HG03460 (cell line): Measurements from ENCODE around the gene MOCS1.

ENCODE experiments used
- ATAC-seq: cut with Tn5 transposase; IDR thresholded peaks from one replicate; pipeline ENCODE4 v1.9.1; 2021; ENCODE audit not compliant: unreplicated experiment

Gene MOCS1

DNA sequence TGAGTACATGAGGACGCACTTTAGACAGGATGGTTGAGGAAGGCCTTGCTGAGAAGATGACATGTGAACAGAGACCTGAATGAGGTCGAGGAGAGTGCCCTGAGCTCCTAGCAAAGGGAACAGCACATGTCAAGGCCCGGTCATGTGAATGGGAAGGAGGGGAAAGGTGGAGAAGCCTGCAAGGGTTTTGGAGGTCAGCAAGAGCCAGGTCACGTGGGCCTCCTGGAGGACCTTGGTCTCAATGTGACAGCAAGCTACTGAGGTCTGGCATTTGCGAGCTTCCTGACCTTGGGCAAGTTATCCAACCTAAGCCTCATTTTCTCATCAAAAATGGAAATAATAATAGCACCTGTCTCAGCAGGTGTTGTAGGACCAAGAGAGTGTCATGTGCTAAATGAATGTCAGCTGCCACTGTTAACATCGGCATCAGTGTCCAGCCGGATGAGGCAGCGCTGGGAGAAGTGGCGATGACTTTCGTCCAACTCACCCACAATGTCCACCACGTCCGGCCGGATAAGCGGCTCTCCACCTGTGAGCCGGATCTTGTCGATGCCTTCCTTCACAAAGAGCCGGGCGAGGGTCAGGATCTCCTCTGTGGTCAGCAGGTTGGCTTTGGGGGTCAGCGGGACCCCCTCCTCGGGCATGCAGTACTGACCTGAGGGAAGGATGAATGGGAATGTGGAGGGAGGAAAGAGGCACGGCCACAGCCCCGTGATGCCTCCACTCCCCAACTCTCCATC, 8.9 kb downstream of the MOCS1 start:
- no peak for ATAC-seq

DNA sequence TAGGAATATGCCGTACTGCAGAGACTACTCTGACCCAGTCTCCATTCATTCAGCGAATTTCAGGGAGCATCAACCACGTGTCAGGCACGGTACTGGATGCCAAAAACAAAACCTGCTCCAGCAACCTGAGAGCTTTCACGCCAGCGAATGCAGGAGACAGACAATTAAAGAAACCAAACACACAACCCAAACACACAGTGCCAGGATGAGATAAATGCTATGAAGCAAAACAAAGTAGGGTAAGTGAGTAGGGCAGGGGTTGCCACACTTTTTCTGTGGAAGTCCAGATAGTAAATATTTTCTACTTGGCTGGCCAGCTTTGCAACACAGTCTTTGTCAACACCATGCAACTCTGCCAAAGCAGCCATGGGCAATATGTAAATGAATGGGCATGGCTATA, 10.0 kb downstream of the MOCS1 start:
- no peak for ATAC-seq

DNA sequence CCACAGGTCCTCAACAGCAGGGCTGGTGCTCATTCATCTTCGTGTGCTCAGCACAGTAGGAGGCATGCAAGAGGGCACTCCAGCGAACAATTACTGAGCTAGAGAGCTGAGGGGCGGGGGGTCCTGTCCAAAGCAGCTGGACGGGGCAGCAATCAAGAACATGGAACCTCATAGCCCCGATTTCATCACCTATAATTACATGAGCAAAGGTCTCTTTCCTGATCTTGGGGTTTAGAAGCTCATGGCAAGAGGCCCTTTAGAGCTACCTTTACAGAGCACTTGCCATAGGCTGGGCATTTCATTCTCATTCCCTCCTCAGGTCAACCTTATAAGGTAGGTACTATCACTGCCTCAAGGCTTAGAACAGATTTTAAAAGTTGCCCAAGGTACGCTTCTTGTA, 10.4 kb downstream of the MOCS1 start:
- ATAC-seq: no peak

DNA sequence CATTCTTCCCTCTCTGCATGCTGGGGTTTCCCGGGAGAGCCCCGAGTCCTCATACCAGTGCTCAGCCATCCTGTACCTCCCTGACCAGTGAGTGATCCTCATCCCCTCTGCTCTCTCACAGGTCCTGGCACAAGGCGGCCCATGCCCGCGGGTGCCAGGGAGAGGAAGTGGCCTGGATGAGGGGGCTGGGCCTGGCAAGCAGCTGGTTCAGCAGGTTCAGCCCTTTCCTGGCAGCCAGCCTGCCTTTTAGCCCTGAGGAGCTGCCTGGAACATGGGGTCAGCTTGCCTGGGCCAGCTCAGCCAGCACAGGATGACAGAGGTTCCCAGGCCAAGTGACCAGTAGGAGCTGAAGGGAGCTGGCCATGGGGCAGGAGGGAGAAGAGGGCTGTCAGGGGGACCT, 10.9 kb downstream of the MOCS1 start:
- ATAC-seq: no peak

- ATAC-seq: no peak
These were observed 11.4 kb downstream of the MOCS1 start for GRCh38 chr6:39922821-39923220.

- ATAC-seq: no peak
These were observed 14.1 kb downstream of the MOCS1 start for GRCh38 chr6:39920157-39920556.

DNA sequence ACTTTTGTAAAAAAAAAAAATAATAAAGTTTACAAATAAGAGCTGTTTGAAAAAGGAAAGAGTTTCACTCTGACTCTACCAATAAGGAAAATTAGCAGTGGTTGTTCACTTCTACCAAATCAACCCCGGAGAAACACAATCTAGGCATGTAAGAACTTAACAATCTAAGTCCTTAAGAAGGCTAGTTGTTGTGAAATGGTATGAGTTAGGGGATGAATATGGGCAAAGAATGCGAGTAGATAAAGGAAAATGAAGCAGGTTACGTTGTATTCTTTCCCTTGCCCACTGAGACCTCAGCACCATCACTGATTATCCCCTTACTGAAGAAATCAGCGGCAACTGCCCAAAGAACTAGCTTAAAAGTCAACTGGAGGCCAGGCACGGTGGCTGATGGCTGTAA, 15.4 kb downstream of the MOCS1 start:
- ATAC-seq: no peak

- no peak for ATAC-seq
These were observed 16.3 kb downstream of the MOCS1 start for GRCh38 chr6:39917981-39918380.

DNA sequence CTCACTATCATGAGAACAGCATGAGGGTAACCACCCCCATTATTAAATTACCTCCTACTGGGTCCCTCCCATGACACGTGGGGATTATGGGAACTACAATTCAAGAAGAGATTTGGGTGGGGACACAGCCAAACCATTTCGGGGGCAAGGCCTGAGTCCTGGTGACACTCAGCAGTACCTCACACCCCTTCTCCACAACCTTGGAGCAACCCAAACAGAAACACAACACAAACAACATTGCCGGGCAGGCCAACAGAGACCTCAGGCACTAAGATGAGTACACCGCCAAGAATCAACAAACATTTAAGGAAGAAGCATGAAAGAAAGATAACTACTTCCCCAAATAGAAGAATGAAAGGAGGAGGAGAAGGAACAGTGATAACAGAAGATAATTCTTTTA, 16.9 kb downstream of the MOCS1 start:
- ATAC-seq: no peak

GRCh38 chr6:39915866-39916265, 18.4 kb downstream of the MOCS1 start:
- ATAC-seq: no peak

GRCh38 chr6:39914239-39914638, 20.0 kb downstream of the MOCS1 start:
- ATAC-seq: no peak

DNA sequence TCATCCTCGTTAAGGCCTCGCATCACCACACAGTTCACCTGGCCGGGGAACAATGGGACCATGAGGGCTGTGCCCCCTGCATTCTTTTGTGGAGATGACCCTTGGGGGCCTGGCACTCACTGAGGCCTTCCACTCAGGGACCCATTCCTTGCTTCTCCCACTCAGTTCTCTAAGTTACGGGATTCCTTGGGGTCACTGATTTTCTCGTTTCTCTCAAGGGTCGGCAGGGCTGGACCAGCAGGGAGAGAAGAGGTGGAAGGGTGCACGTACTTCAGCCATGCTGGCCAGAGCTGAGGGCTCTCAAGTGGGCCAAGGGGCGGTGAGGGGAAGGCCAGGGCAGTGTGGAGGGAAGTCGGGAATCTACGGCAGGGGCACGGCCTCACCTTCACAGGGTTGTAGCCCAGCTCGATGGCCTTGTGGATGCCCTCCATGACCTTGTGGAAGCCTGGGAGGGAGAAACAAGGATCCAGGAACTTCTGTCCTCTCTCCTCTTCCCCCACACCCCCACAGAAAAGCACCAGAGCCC, 20.8 kb downstream of the MOCS1 start:
- ATAC-seq: no peak

DNA sequence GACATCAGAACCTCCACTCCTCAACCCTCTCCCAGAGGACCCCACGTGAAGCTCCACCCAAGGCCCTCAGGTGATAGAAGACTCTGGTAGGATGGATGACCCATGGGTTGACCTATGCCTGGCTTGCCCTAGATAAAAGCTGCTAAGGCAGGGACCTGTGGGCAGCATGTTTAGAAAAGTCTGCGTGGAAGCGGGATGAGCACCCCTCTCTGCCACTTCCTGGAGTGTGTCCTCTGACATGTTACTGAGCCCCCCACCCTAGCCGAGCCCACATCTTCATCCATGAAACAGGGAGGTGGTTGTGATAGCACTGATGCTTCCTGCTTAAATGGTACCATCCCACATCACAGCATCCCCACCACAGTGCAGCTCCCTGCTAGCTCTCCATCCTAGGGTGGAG, 21.8 kb downstream of the MOCS1 start:
- no peak for ATAC-seq

- no peak for ATAC-seq
These were observed 22.6 kb downstream of the MOCS1 start for GRCh38 chr6:39911513-39912125.

GRCh38 chr6:39910744-39911143, 23.5 kb downstream of the MOCS1 start:
- ATAC-seq: no peak

DNA sequence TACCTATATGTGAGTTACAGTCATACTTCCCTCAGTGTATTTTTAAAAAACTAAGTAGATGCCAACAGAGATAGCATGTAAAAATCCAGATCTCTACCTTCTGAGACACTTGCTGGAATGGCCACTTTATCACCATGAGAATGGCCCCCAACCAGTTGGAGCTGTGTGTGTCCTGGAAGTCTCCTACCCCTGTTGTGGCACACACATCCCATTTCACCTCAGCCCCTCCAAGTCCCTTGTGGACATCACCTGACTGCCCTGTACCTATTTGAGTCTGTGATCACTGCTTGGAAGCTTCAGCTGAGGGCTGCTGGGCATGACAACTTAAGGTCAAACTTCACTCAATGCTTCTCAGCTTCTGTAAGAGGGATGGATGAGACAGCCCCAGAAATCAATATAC, 24.1 kb downstream of the MOCS1 start:
- ATAC-seq: no peak

- no peak for ATAC-seq
These were observed 24.6 kb downstream of the MOCS1 start for GRCh38 chr6:39909701-39910100.

DNA sequence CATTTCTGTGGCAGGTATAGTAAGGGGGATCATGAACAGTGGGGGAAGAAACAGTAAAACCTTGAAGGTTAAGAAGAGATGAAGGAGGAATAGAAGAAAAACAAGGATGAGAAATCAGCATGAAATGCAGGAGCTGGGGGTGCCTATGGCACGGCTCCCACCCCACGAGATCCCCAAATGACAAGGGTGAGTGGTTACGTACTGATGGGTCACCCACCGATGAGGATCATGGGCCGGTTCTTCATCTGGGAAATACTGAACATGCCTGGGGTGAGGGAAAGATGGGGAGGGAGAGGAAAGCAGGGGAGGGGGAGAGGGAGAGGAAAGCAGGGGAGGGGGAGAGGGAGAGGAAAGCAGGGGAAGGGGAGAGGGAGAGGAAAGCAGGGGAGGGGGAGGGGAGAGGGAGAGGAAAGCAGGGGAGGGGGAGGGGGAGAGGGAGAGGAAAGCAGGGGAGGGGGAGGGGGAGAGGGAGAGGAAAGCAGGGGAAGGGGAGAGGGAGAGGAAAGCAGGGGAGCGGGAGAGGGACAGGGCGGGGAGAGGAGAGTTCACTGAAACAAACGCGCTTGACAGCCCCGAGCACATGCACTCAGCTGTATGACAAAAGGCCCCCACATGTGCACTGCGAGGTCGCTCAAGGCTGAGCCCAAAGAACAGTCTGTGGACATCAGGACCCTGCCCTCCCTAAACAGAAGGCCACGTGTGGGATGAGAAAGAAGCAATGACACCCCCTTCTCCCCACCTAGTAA, 25.3 kb downstream of the MOCS1 start:
- no peak for ATAC-seq

DNA sequence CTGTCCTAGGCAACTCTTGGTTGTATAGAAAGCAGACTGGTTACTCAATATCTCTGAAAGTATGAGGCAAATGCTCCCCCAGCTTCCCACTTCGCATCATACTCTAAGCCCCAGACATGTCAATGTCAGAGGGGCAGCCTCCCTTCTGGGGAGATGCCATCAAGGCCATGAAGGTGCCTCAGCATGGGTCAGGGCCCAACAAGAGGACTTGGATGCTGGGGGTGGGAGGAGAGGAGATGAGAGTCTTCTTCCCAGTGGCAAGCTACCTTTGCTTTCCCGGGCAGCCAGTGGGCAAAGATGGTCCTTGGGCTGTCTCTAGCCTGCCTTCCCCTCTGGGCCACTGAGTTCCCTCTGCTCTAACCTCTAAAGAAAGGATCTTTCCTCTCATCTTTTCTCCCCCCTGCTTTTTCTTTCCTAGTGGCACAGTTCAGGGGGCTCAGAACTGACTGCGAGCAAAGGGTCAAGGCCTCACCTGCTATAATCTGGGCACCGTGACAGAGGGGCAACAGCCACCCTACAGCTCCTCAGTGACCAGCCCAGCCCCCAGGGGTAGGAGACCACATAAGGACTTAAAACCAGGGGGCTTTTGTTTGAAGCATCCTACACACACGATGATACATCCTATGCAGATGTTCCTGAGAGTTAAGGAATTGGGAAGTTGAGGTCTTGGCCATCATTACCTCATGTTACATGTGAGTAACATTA, 26.2 kb downstream of the MOCS1 start:
- no peak for ATAC-seq

DNA sequence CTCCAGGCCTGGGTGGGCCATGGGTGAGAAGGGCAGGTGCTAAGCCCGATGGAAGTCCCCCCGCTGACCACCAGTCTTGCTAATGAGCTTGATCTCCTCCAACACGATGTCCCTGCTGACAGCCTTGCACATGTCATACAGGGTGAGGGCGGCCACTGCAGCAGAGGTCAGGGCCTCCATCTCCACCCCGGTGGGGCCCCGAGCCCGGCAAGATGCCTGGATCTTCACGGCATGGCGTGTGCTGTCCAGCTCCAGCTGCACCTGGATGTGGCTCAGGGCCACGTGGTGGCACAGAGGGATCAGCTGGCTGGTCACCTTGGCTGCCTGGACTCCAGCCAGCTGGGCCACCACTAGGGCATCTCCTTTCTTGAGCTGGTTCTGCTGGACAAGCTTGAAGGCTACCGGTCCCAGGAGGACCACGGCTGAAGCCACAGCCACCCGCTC, 27.9 kb downstream of the MOCS1 start:
- ATAC-seq: no peak

DNA sequence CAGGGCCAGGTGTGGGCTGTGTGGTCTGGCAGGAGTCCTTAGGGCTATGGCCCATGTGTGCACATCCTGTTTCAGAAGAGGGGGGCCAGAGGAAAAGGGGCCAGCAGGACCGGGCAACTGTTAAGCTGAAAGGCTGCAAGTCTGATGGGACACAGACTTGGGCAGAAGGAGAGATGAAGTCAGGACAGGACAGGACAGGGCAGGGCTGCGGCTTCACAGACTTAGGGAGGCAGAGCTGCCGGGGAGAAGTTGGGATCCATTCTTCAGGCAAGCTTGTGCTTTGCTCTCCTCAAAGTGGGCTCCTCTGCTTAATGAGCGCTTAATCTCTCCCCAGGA, 28.7 kb downstream of the MOCS1 start:
- ATAC-seq: no peak
